Right cardiac atrium (tissue), 5 donors: Measurements from ENCODE around the gene LRRFIP1. TPM values are rescaled to one million over a fixed set of nuclear protein-coding genes. Genes with fewer than 3 reads are reported as not detected.

Experiments used
- ATAC-seq, 2 donors: fragments of 200-7000 bp; cut with Tn5 transposase; one replicate each; pipeline versions ENCODE4 v1.8.0 to v1.9.1; 2020; ENCODE audit warnings: moderate library complexity in 2 of 2, mild to moderate bottlenecking in 1 of 2
- DNase-seq, 3 donors: peaks; one replicate each; pipeline ENCODE4 v3.0.0-alpha.2; 2020
- H3K27ac ChIP-seq: one replicate; pipeline ENCODE4 v1.5.1; 2013; ENCODE audit warnings: mild to moderate bottlenecking, low read length, control low read depth, moderate library complexity
- H3K27me3 ChIP-seq: one replicate; pipeline ENCODE4 v1.6.1; 2013; ENCODE audit not compliant: control insufficient read depth, insufficient read depth
- H3K4me1 ChIP-seq: one replicate; pipeline ENCODE4 v1.6.1; 2013; ENCODE audit warnings: low read length; ENCODE audit not compliant: control insufficient read depth, insufficient read depth
- H3K4me3 ChIP-seq: one replicate; pipeline ENCODE4 v1.5.1; 2013; ENCODE audit warnings: low read length, control low read depth
- H3K9me3 ChIP-seq: one replicate; pipeline ENCODE4 v1.6.1; 2013; ENCODE audit warnings: low read length; ENCODE audit not compliant: control insufficient read depth
- WGBS: extraction: QIAGEN DNeasy Blood & Tissue Kit; methylation state at CpG from one replicate; pipeline ENCODE4 v1.1.7; 2013; 5-methylcytosine and 5-hydroxymethylcytosine counted together
- intact Hi-C, 4 donors: fragments of 100-400 bp; cut with DNase I; formaldehyde crosslinking; loops; one replicate each; pipeline versions ENCODE4 v1.11.0 to v1.14.0; 2022 to 2023
- polyA plus RNA-seq: library from polyadenylated mRNA; stranded (reverse); fragments of 200-250 nt; gene quantifications from one replicate; pipeline ENCODE4 v1.2.3, GENCODE V29; 2013
- total RNA-seq, 4 donors: library from RNA; stranded (reverse); fragmentation: NEBNext Ultra II Directional; extraction: Animal tissue kit (Norgen Biotek cat#: 25700); gene quantifications; one replicate each; pipeline ENCODE4 v1.2.1, GENCODE V29; 2021
- donor health status: healthy with polysubstance abuse.
- donor health status: DM: no; HTN: yes; CAD: no.
- donor health status: DM: no; HTN: no; CAD: no.
- donor health status: DM: no; HTN: yes; CAD: no; lungs with severe emphysema.
- donor health status: DM: yes; HTN: yes; CAD: no.

Gene LRRFIP1
- total and polyA plus RNA-seq, 5 donors, result 61.9 to 106 (median 87.8) TPM

GRCh38 chr2:237653776-237654558 is 26.6 kb downstream of the LRRFIP1 start:
- H3K4me1 ChIP-seq, result peaks cover 3% of the 10 kb centered on the region
- intact Hi-C loops, result no loop called here
- no peak overlapping the region for H3K4me3 ChIP-seq
- no peaks in the 10 kb centered on the region for H3K9me3 ChIP-seq
- H3K27ac ChIP-seq, result no peak overlapping the region
- WGBS, result 77% methylated on average over 5 of the region's 5 CpGs
- DNase-seq (no peak), ATAC-seq (no peak)
- no peaks in the 10 kb centered on the region for H3K27me3 ChIP-seq

GRCh38 chr2:237657063-237657462 is 29.7 kb downstream of the LRRFIP1 start:
- intact Hi-C loops, result no loop called here
- Histone ChIP-seq H3K4me1 (no peaks in the 10 kb centered on the region), H3K27ac (no peak overlapping the region)

GRCh38 chr2:237660381-237660900 is 33.1 kb downstream of the LRRFIP1 start:
- intact Hi-C loops, result loop anchor here in 1 of 4 donors (5.0 kb wide), 1 partner anchor 33 kb away; the partner anchor contains the start of gene LRRFIP1

More at GRCh38 chr2:237657063-237657462, 29.7 kb downstream of the LRRFIP1 start:
- Histone ChIP-seq H3K27me3 (no peaks in the 10 kb centered on the region), H3K4me3 (no peak overlapping the region), H3K9me3 (no peaks in the 10 kb centered on the region)
- DNase-seq (no peak), ATAC-seq (no peak)
- WGBS, result 96% methylated on average over 5 of the region's 5 CpGs

GRCh38 chr2:237661270-237661669 is 33.9 kb downstream of the LRRFIP1 start:
- Histone ChIP-seq H3K27me3 (no peaks in the 10 kb centered on the region), H3K4me1 (peaks cover 2% of the 10 kb centered on the region), H3K27ac (no peak overlapping the region), H3K9me3 (no peaks in the 10 kb centered on the region), H3K4me3 (no peak overlapping the region)
- intact Hi-C loops, result loop anchor here in 1 of 4 donors (5.0 kb wide), 1 partner anchor 34 kb away; the partner anchor contains the start of gene LRRFIP1
- DNase-seq (no peak), ATAC-seq (no peak)
- 80% methylated on average over 6 of the region's 6 CpGs for WGBS

More at GRCh38 chr2:237660381-237660900, 33.1 kb downstream of the LRRFIP1 start:
- WGBS, result 78% methylated on average over 5 of the region's 5 CpGs
- ATAC-seq, result no peak
- Histone ChIP-seq H3K27me3 (no peaks in the 10 kb centered on the region), H3K9me3 (no peaks in the 10 kb centered on the region), H3K4me3 (no peak overlapping the region), H3K27ac (no peak overlapping the region), H3K4me1 (peaks cover 2% of the 10 kb centered on the region)
- no peak for DNase-seq

- H3K4me1 ChIP-seq, result peaks cover 2% of the 10 kb centered on the region
- DNase-seq, result no peak
- no peak overlapping the region for H3K27ac ChIP-seq
- H3K27me3 ChIP-seq, result no peaks in the 10 kb centered on the region
- no peak for ATAC-seq
- intact Hi-C loops, result loop anchor here in 1 of 4 donors (5.0 kb wide), 1 partner anchor 35 kb away; the partner anchor contains the start of gene LRRFIP1
- no peak overlapping the region for H3K4me3 ChIP-seq
- WGBS, result 78% methylated on average over 11 of the region's 11 CpGs
- H3K9me3 ChIP-seq, result no peaks in the 10 kb centered on the region
Observed at GRCh38 chr2:237661799-237662328, 34.5 kb downstream of the LRRFIP1 start.

- intact Hi-C loops, result loop anchor here in 1 of 4 donors (5.0 kb wide), 1 partner anchor 35 kb away; the partner anchor contains the start of gene LRRFIP1
- ATAC-seq, result peak; percentile 90 to 93
- DNase-seq, result peak; percentile 91 to 94 (median 92)
- Histone ChIP-seq H3K27me3 (no peaks in the 10 kb centered on the region), H3K27ac (no peak overlapping the region), H3K4me3 (no peak overlapping the region), H3K9me3 (no peaks in the 10 kb centered on the region), H3K4me1 (peaks cover 2% of the 10 kb centered on the region)
- 23% methylated on average over 13 of the region's 13 CpGs for WGBS
Observed at GRCh38 chr2:237662671-237663093, 35.3 kb downstream of the LRRFIP1 start.

- ATAC-seq, result peak; percentile 43 to 51
- Histone ChIP-seq H3K9me3 (no peaks in the 10 kb centered on the region), H3K27ac (peak overlapping the region; percentile 22), H3K27me3 (no peaks in the 10 kb centered on the region), H3K4me1 (peaks cover 2% of the 10 kb centered on the region), H3K4me3 (no peak overlapping the region)
- intact Hi-C loops, result loop anchor here in 1 of 4 donors (5.0 kb wide), 1 partner anchor 36 kb away; the partner anchor contains the start of gene LRRFIP1
- no peak for DNase-seq
- 57% methylated on average over 12 of the region's 12 CpGs for WGBS
Observed at GRCh38 chr2:237663517-237664110, 36.2 kb downstream of the LRRFIP1 start.

GRCh38 chr2:237664151-237664550 is 36.8 kb downstream of the LRRFIP1 start:
- Histone ChIP-seq H3K27me3 (no peaks in the 10 kb centered on the region), H3K4me1 (peaks cover 2% of the 10 kb centered on the region), H3K27ac (peak overlapping the region; percentile 22), H3K4me3 (no peak overlapping the region), H3K9me3 (no peaks in the 10 kb centered on the region)
- 62% methylated on average over 17 of the region's 17 CpGs for WGBS
- DNase-seq (peak in 1 of 3 donors; percentile 75), ATAC-seq (peak; percentile 6 to 14)
- intact Hi-C loops, result loop anchor here in 1 of 4 donors (5.0 kb wide), 1 partner anchor 37 kb away; the partner anchor contains the start of gene LRRFIP1

- Histone ChIP-seq H3K9me3 (no peaks in the 10 kb centered on the region), H3K27ac (no peak overlapping the region), H3K4me1 (peaks cover 9% of the 10 kb centered on the region), H3K4me3 (no peak overlapping the region), H3K27me3 (no peaks in the 10 kb centered on the region)
- DNase-seq (no peak), ATAC-seq (no peak)
- 79% methylated on average over 7 of the region's 7 CpGs for WGBS
- intact Hi-C loops, result no loop called here
Observed at GRCh38 chr2:237665713-237666143, 38.3 kb downstream of the LRRFIP1 start.

- H3K4me1 ChIP-seq, result peaks cover 9% of the 10 kb centered on the region
- no peak overlapping the region for H3K4me3 ChIP-seq
- DNase-seq (no peak), ATAC-seq (no peak)
- no peaks in the 10 kb centered on the region for H3K9me3 ChIP-seq
- no peaks in the 10 kb centered on the region for H3K27me3 ChIP-seq
- intact Hi-C loops, result no loop called here
- 78% methylated on average over 7 of the region's 7 CpGs for WGBS
- no peak overlapping the region for H3K27ac ChIP-seq
Observed at GRCh38 chr2:237666606-237667005, 39.2 kb downstream of the LRRFIP1 start.
